PFSK-1 (cell line): ENCODE data around the gene MED15.

Experiments used
- POLR2AphosphoS5 ChIP-seq: IDR thresholded peaks from 2 replicates; pipeline ENCODE4 v1.6.1; 2012; ENCODE audit warnings: low read depth, mild to moderate bottlenecking, control low read depth, low read length, moderate library complexity
- REST ChIP-seq, 2 experiments: IDR thresholded peaks; 2 replicates each; pipeline versions ENCODE4 v1.6.1 to v1.8.0; 2011 to 2012; ENCODE audit warnings: low read depth in 2 of 2, low read length in 2 of 2, control low read depth in 1 of 2, inconsistent platforms in 1 of 2, mild to moderate bottlenecking in 1 of 2, moderate library complexity in 1 of 2; ENCODE audit not compliant: insufficient read depth in 1 of 2
- SIN3A ChIP-seq: IDR thresholded peaks from 2 replicates; pipeline ENCODE4 v1.6.1; 2012; ENCODE audit warnings: mild to moderate bottlenecking, low read length, moderate library complexity, borderline replicate concordance; ENCODE audit not compliant: insufficient read depth
- TAF1 ChIP-seq: IDR thresholded peaks from 2 replicates; pipeline ENCODE4 v1.6.1; 2012; ENCODE audit warnings: low read length, control low read depth, borderline replicate concordance; ENCODE audit not compliant: insufficient read depth

DNA sequence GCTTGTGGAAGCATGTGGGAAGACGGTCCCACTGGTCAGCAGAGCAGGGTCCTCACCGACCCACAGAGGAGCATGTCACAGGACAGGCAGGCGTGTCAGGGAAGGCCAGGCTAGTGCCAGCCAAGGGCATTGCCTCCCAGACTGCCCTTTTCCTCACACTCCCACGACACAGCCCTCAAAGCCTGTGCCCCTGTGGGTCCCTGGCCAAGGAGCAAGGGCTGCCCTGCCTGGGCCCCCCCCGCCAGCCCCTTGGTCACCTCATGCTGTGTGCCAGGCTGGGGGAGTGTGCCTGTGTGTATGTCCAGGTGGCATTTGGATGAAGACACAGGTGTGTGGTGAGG, 74.7 kb downstream of the MED15 start:
- TF ChIP-seq POLR2AphosphoS5 (no peak), SIN3A (no peak), REST (IDR thresholded peaks at IDR 0.05; ENCODE audit: insufficient read depth in 1 of 2, low read depth in 2 of 2, low read length in 2 of 2) (no peak), TAF1 (no peak)
